Measurements from ENCODE around the gene ITGB1.

Gene ITGB1

GRCh38 chr10:32878646-32879045, 79.4 kb downstream of the ITGB1 start:
- H3K36me3 ChIP-seq (ENCODE audit: insufficient read depth): no peaks in the 10 kb centered on the region
- no peak overlapping the region for H3K4me2 ChIP-seq
- no peaks in the 10 kb centered on the region for H3K27me3 ChIP-seq (ENCODE audit: insufficient read depth, low read depth)
- TF ChIP-seq, protein P1, sequence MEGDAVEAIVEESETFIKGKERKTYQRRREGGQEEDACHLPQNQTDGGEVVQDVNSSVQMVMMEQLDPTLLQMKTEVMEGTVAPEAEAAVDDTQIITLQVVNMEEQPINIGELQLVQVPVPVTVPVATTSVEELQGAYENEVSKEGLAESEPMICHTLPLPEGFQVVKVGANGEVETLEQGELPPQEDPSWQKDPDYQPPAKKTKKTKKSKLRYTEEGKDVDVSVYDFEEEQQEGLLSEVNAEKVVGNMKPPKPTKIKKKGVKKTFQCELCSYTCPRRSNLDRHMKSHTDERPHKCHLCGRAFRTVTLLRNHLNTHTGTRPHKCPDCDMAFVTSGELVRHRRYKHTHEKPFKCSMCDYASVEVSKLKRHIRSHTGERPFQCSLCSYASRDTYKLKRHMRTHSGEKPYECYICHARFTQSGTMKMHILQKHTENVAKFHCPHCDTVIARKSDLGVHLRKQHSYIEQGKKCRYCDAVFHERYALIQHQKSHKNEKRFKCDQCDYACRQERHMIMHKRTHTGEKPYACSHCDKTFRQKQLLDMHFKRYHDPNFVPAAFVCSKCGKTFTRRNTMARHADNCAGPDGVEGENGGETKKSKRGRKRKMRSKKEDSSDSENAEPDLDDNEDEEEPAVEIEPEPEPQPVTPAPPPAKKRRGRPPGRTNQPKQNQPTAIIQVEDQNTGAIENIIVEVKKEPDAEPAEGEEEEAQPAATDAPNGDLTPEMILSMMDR (conservative IDR thresholded peaks at IDR 0.05; ENCODE audit: low read depth, low read length): no peak
- H4K20me1 ChIP-seq (ENCODE audit: insufficient read depth): no peaks in the 10 kb centered on the region
- H3K4me3 ChIP-seq (IDR thresholded peaks at IDR 0.05; ENCODE audit: insufficient read depth, low read depth, low read length): no peak overlapping the region
- H3K79me2 ChIP-seq (ENCODE audit: insufficient read depth, low read depth): no peaks in the 10 kb centered on the region
- H3K4me1 ChIP-seq (ENCODE audit: low read depth, poor library complexity, severe bottlenecking): no peaks in the 10 kb centered on the region
- H3K9ac ChIP-seq: no peak overlapping the region
- H2AFZ ChIP-seq (ENCODE audit: low read depth): no peak overlapping the region
- no peak overlapping the region for H3K27ac ChIP-seq

DNA sequence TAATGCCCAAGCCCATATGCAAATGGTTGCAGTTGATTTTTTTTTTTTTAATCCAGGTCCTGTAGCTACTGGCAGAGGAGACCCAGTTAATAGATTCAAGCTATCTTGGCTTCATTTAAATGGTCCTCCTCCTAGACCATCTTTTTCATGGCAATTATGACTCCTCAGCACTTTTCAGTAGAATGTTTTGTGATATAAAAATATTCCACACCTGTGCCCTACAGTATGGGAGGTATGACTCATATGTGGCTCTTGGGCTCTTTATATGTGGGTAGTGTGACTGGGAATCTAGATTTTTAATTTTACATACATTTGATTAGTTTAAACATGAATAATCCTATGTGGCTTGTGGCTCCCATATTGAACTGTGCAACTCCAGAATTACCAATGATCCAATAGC, 80.1 kb downstream of the ITGB1 start:
- no peak overlapping the region for H3K4me3 ChIP-seq (IDR thresholded peaks at IDR 0.05; ENCODE audit: insufficient read depth, low read depth, low read length)
- H3K79me2 ChIP-seq (ENCODE audit: insufficient read depth, low read depth): no peaks in the 10 kb centered on the region
- H3K27ac ChIP-seq: no peak overlapping the region
- H2AFZ ChIP-seq (ENCODE audit: low read depth): no peak overlapping the region
- no peak overlapping the region for H3K9ac ChIP-seq
- H3K27me3 ChIP-seq (ENCODE audit: insufficient read depth, low read depth): no peaks in the 10 kb centered on the region
- H3K36me3 ChIP-seq (ENCODE audit: insufficient read depth): no peaks in the 10 kb centered on the region
- no peaks in the 10 kb centered on the region for H4K20me1 ChIP-seq (ENCODE audit: insufficient read depth)
- no peak overlapping the region for H3K4me2 ChIP-seq
- H3K4me1 ChIP-seq (ENCODE audit: low read depth, poor library complexity, severe bottlenecking): no peaks in the 10 kb centered on the region
- TF ChIP-seq, protein P1 (conservative IDR thresholded peaks at IDR 0.05; ENCODE audit: low read depth, low read length): no peak

GRCh38 chr10:32865170-32865569, 92.9 kb downstream of the ITGB1 start:
- no peak overlapping the region for H3K27ac ChIP-seq

DNA sequence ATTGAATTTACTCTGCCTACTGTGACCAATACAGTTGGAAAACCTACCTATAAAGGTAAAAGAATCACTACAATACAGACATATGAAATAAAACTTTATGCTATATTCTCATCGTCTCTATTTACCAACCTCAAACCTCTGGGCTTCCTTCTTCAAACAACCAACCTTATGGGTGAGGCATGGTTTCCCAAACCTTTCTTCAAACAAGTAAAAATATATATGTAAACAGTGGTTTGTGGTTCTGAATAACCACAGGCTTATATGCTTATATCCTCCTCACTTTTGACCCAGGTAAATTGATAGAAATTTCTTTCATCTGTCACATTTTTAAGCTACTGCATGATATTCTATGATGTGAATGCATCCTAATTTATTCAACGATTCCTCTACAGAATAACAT, 103.6 kb downstream of the ITGB1 start:
- H3K4me2 ChIP-seq: no peak overlapping the region
- no peaks in the 10 kb centered on the region for H3K36me3 ChIP-seq (ENCODE audit: insufficient read depth)
- no peaks in the 10 kb centered on the region for H3K4me1 ChIP-seq (ENCODE audit: low read depth, poor library complexity, severe bottlenecking)
- no peak overlapping the region for H2AFZ ChIP-seq (ENCODE audit: low read depth)
- H3K9ac ChIP-seq: no peak overlapping the region
- no peaks in the 10 kb centered on the region for H4K20me1 ChIP-seq (ENCODE audit: insufficient read depth)
- no peaks in the 10 kb centered on the region for H3K27me3 ChIP-seq (ENCODE audit: insufficient read depth, low read depth)
- H3K27ac ChIP-seq: no peak overlapping the region
- no peak overlapping the region for H3K4me3 ChIP-seq (IDR thresholded peaks at IDR 0.05; ENCODE audit: insufficient read depth, low read depth, low read length)
- no peaks in the 10 kb centered on the region for H3K79me2 ChIP-seq (ENCODE audit: insufficient read depth, low read depth)
- TF ChIP-seq, protein P1 (conservative IDR thresholded peaks at IDR 0.05; ENCODE audit: low read depth, low read length): no peak

More at GRCh38 chr10:32865170-32865569, 92.9 kb downstream of the ITGB1 start:
- H3K4me1 ChIP-seq (ENCODE audit: low read depth, poor library complexity, severe bottlenecking): no peaks in the 10 kb centered on the region
- H2AFZ ChIP-seq (ENCODE audit: low read depth): no peak overlapping the region
- H3K4me3 ChIP-seq (IDR thresholded peaks at IDR 0.05; ENCODE audit: insufficient read depth, low read depth, low read length): no peak overlapping the region
- no peaks in the 10 kb centered on the region for H3K36me3 ChIP-seq (ENCODE audit: insufficient read depth)
- H3K4me2 ChIP-seq: no peak overlapping the region
- H3K27me3 ChIP-seq (ENCODE audit: insufficient read depth, low read depth): no peaks in the 10 kb centered on the region
- H4K20me1 ChIP-seq (ENCODE audit: insufficient read depth): no peaks in the 10 kb centered on the region
- TF ChIP-seq, protein P1 (conservative IDR thresholded peaks at IDR 0.05; ENCODE audit: low read depth, low read length): no peak
- H3K9ac ChIP-seq: no peak overlapping the region
- no peaks in the 10 kb centered on the region for H3K79me2 ChIP-seq (ENCODE audit: insufficient read depth, low read depth)
